Measurements from ENCODE around the gene TOMM7. TPM values are rescaled to one million over a fixed set of nuclear protein-coding genes. Genes with fewer than 3 reads are reported as not detected.
A peak's percentile ranks its signal among the peaks of the same experiment; 100 is the strongest.
"Not testable (repeated sequence)": the region's sequence is repeated elsewhere in the genome, so short reads cannot be mapped to it uniquely, and the experiment has no call there.

TOMM7 gene
- total RNA-seq, 1 donor from 2014 or later = 222 TPM

DNA sequence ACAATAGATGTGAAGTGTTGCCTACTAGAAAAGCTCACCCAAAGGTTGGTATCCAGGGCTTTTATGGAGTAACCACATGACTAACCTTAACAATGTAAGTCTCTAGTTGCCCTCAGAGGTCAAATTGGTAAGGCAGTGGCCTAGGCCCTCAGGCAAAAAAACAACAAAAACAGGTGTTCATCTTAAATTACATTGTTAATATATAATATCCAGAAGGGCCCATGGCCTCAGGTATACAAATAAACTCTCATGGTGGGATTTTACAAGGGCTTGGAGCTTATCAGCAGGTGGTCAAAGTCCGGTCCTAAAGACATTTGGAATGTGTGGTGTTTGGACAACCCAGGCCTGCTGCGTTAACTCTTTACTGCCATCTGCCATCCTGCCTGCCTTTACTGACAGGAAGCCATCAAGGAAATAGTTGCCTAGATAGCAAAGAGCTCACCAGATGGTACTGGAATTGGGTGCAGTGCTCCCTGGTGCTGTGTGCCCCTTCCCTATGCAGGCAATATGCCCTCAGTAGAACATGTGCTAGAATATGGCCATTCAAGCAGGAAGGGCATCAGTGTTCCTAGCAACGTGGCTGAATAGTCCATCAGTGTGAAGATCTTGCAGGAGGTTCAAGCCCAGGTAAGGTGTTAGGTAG lies 36.2 kb downstream of the TOMM7 start:
- no peak overlapping the region for H3K4me3 Mint-ChIP-seq
- no peaks in the 10 kb centered on the region for H3K27me3 Mint-ChIP-seq
- no peak overlapping the region for H3K27ac Mint-ChIP-seq
- H3K4me1 Mint-ChIP-seq (ENCODE audit: unreplicated experiment) = peaks cover 3% of the 10 kb centered on the region
- no peak for DNase-seq (ENCODE audit: extremely low spot score, unreplicated experiment)
- no peaks in the 10 kb centered on the region for H3K9me3 Mint-ChIP-seq
- TF ChIP-seq, protein P1, sequence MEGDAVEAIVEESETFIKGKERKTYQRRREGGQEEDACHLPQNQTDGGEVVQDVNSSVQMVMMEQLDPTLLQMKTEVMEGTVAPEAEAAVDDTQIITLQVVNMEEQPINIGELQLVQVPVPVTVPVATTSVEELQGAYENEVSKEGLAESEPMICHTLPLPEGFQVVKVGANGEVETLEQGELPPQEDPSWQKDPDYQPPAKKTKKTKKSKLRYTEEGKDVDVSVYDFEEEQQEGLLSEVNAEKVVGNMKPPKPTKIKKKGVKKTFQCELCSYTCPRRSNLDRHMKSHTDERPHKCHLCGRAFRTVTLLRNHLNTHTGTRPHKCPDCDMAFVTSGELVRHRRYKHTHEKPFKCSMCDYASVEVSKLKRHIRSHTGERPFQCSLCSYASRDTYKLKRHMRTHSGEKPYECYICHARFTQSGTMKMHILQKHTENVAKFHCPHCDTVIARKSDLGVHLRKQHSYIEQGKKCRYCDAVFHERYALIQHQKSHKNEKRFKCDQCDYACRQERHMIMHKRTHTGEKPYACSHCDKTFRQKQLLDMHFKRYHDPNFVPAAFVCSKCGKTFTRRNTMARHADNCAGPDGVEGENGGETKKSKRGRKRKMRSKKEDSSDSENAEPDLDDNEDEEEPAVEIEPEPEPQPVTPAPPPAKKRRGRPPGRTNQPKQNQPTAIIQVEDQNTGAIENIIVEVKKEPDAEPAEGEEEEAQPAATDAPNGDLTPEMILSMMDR (conservative IDR thresholded peaks at IDR 0.05) = no peak
- H3K36me3 Mint-ChIP-seq = no peaks in the 10 kb centered on the region

DNA sequence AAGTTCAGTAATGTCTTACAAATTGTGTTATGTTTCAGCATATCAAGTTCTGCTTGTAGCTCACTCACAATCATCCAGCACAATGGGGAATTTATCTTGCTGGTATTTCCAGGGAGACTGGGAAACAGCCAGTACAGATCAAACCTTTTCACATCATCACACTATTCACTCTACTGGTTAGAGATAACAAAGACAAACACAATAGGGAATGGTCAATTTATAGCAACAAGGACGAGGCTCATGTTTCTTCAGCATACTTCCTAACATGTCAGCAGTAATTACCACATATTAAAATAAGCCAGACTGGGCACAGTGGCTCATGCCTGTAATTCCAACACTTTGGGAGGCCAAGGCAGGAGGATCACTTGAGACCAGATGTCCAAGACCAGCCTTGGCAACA lies 38.3 kb downstream of the TOMM7 start:
- DNase-seq (ENCODE audit: extremely low spot score, unreplicated experiment) = no peak
- TF ChIP-seq, protein P1 (conservative IDR thresholded peaks at IDR 0.05) = no peak
- Mint-ChIP-seq H3K9me3 (no peaks in the 10 kb centered on the region), H3K27ac (no peak overlapping the region), H3K36me3 (no peaks in the 10 kb centered on the region), H3K4me1 (ENCODE audit: unreplicated experiment) (peaks cover 3% of the 10 kb centered on the region), H3K27me3 (no peaks in the 10 kb centered on the region), H3K4me3 (no peak overlapping the region)

DNA sequence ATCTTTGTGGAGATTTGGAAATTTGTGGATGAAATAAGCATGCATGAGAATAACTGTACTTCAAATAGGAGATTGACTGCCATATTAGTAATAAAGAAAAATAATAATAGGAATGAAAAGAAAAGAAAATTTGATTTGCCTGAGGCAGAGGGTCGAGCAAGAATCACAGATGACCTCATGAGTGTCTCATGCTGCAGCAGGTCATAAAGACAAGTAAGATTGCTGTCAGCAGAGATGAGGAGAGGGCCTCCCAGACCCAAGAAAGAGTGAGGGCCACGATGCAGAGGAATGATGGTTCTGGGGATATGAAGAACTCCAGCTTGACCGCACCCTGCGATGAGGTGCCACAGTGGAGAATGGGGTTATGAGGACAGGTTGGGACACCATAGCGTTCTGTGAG lies 39.2 kb downstream of the TOMM7 start:
- Mint-ChIP-seq H3K27me3 (no peaks in the 10 kb centered on the region), H3K9me3 (no peaks in the 10 kb centered on the region), H3K4me3 (no peak overlapping the region), H3K4me1 (ENCODE audit: unreplicated experiment) (peaks cover 3% of the 10 kb centered on the region), H3K27ac (no peak overlapping the region), H3K36me3 (no peaks in the 10 kb centered on the region)
- no peak for DNase-seq (ENCODE audit: extremely low spot score, unreplicated experiment)
- TF ChIP-seq, protein P1 (conservative IDR thresholded peaks at IDR 0.05) = no peak

DNA sequence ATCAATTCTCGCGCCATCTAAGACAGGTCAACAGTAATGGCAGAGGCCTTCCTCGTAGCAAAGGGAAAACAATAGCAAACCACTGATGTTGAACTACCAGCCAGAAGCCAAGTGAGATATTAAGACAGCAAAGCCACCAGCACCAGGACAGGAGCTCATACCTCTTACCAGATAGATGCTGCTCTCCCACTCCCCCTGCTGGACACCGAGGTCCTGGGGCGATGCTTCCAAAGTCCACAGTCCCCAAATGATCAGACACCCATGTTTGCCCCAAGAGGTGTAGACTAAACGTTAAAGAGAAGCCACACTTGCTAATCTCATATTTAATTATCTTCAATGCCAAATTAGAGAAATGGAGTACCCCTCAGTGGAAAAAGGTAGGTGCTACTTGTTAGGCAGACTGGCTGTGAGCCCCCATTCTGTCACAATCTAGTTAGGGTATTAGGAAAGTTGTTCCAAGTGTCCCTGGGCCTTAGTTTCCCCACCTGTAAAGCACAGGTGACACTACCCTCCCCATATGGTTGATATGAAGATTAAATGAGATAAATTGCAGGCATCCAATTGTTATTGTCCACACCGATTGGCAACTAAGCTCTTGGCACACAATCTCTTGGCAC lies 39.9 kb downstream of the TOMM7 start:
- H3K4me3 Mint-ChIP-seq = no peak overlapping the region
- H3K4me1 Mint-ChIP-seq (ENCODE audit: unreplicated experiment) = peaks cover 3% of the 10 kb centered on the region
- H3K36me3 Mint-ChIP-seq = no peaks in the 10 kb centered on the region
- no peak overlapping the region for H3K27ac Mint-ChIP-seq
- TF ChIP-seq, protein P1 (conservative IDR thresholded peaks at IDR 0.05) = peak; percentile 77
- no peaks in the 10 kb centered on the region for H3K27me3 Mint-ChIP-seq
- H3K9me3 Mint-ChIP-seq = no peaks in the 10 kb centered on the region
- no peak for DNase-seq (ENCODE audit: extremely low spot score, unreplicated experiment)

DNA sequence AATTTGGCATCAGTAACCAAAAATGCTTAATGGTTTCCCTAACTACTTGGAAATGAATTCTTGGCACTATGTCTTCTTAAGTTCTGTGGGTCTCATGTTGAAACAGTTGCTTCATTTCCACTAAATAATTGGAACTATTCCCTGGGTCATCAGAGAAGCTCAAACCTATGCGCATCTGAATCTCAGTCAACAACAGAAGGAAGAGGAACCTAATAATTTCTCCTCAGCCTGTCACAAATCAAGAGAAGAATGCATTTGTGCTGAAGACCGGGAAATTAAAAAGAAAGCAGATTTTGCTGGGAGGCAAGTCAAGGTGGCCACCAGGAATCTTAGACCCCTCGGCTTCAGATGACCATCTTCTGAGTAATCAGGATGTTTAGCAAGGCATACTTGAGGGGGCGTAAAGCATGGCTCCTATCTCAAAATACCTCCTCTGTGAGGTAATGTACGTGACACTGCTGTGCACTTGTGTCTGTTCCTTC lies 41.4 kb downstream of the TOMM7 start:
- Mint-ChIP-seq H3K27me3 (no peaks in the 10 kb centered on the region), H3K27ac (no peak overlapping the region)
- TF ChIP-seq, protein P1 (conservative IDR thresholded peaks at IDR 0.05) = no peak

DNA sequence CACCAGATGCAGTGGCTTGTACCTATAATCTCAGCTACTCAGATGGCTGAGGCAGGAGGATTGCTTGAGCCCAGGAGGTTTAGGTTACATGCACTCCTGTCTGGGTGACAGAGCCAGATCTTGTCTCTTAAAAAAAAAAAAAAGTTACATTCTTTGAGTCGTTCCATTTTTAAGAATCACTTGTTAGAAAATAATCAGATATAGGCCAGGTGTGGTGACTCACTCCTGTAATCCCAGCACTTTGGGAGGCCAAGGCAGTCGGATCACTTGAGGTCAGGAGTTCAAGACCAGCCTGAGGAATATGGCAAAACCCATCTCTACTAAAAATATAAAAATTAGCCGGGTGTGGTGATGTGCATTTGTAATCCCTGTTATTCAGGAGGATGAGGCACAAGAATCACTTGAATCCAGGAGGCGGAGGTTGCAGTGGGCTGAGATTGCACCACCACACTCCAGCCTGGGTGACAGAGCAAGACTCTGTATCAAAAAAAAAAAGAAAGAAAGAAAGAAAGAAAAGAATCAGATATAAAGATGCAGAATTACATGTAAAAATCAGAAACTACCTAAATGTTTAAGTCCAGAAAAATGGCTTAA lies 42.8 kb downstream of the TOMM7 start:
- not testable (repeated sequence) for H3K36me3 Mint-ChIP-seq; H3K27ac Mint-ChIP-seq; H3K4me3 Mint-ChIP-seq; H3K27me3 Mint-ChIP-seq; H3K4me1 Mint-ChIP-seq (ENCODE audit: unreplicated experiment); DNase-seq (ENCODE audit: extremely low spot score, unreplicated experiment); H3K9me3 Mint-ChIP-seq

More for the DNA sequence above, 41.4 kb downstream of the TOMM7 start:
- Mint-ChIP-seq H3K4me3 (no peak overlapping the region), H3K36me3 (no peaks in the 10 kb centered on the region), H3K9me3 (no peaks in the 10 kb centered on the region), H3K4me1 (ENCODE audit: unreplicated experiment) (peaks cover 3% of the 10 kb centered on the region)
- no peak for DNase-seq (ENCODE audit: extremely low spot score, unreplicated experiment)
